ENCODE results near the gene CADPS.

- no peak for TF ChIP-seq SUZ12 (IDR thresholded peaks at IDR 0.05; ENCODE audit: extremely low read depth, insufficient read depth, insufficient read length)
- TF ChIP-seq ZNF274 (IDR thresholded peaks at IDR 0.05; ENCODE audit: low read depth, low read length), result no peak
These were observed 52.3 kb downstream of the CADPS start for GRCh38 chr3:62822905-62823304.
